GM11168 (cell line): ENCODE data around the gene TTC21B.
"Not testable (repeated sequence)": the region's sequence is repeated elsewhere in the genome, so short reads cannot be mapped to it uniquely, and the experiment has no call there.

Experiments
- in situ Hi-C: fragments of 300-500 bp; cut with MboI; formaldehyde crosslinking; loops from one replicate; pipeline ENCODE4 v1.12.0; 2022; ENCODE audit warnings: low sequenced_read_pairs; ENCODE audit not compliant: unreplicated experiment

TTC21B gene

GRCh38 chr2:165953655-165954606, at the start of gene TTC21B:
Gene TTC21B, minus strand, starts transcription at chr2:165953776. Its CDS starts 71 bp downstream, at chr2:165953705.
- in situ Hi-C loops = no loop called here

- in situ Hi-C loops = no loop called here
These were observed 46.8 kb upstream of the TTC21B start for GRCh38 chr2:166000401-166000800.

- in situ Hi-C loops = no loop called here
These were observed 37.3 kb upstream of the TTC21B start for GRCh38 chr2:165990846-165991245.

GRCh38 chr2:165989851-165990250, 36.3 kb upstream of the TTC21B start:
- in situ Hi-C loops = no loop called here

GRCh38 chr2:165985120-165985519, 31.5 kb upstream of the TTC21B start:
- in situ Hi-C loops = no loop called here

GRCh38 chr2:165972161-165972560, 18.6 kb upstream of the TTC21B start:
- in situ Hi-C loops = not testable (repeated sequence)

DNA sequence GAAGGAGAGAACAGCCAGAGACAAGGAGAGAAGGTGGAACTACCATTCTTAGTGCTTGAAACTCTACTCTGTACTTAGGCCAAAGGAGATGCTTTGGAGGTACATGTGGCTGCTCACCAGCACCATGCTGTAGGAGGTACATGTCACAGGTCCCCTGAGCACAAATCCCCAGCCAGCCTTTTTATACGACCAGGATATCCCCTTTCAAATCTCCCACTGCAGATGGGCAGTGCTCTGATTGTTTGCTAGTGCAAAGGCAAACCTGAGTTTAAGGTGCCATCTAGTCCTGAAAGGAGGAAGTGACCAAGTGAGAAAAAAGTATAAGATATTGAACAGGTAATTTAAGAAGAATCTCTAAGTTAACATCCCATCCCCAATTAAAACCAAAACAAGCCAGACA, 17.1 kb upstream of the TTC21B start:
- in situ Hi-C loops = no loop called here

DNA sequence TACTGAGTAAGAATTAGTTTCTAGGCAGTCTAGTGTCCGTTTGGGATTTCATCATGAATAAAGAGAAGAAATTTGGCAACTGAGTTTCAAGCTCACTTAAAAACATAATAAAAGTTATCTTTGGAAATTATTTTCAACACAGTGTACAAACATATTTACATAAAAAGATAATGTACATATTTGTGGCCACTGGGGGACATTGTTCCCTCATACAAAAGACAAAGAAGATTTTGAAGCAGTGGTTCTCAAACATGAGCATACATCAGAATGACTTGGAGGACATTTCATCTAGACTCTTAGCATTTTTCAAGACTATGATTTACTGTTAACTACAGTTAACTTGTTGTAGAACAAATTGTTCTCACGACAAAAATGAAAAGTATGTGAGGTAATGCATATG, 15.7 kb upstream of the TTC21B start:
- in situ Hi-C loops = no loop called here

DNA sequence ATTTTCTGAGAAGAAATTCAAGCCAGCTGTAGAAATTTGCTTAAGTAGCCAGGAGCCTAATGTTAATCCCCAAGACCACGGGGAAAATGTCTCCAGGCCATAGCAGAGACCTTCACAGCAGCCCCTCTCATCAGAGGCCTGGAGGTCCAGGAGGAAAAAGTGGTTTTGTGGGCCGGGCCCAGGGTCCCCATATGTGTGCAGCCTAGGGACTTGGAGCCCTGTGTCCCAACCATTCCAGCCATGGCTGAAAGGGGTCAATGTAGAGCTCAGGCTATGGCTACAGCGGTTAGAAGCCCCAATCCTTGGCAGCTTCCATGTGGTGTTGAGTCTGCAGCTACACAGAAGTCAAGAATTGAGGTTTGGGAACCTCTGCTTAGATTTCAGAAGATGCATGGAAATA, 14.2 kb upstream of the TTC21B start:
- in situ Hi-C loops = no loop called here

GRCh38 chr2:165961818-165962217, 8.2 kb upstream of the TTC21B start:
- in situ Hi-C loops = no loop called here

DNA sequence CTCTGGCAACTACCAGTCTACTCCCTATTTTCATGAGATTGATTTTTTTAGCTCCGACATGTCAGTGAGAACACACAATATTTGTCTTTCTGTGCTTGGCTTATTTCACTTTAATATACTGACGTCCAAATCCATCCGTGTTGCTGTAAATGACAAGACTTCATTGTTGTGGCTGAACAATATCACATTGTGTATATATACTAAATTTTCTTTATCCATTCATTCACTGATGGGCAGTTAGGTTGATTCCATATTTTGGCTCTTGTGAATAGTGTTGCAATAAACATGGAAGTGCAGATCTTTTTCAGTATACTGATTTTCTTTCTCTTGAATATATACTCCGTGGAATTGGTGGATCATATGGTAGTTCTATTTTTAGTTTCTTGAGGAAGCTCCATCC, 5.8 kb upstream of the TTC21B start:
- in situ Hi-C loops = no loop called here

DNA sequence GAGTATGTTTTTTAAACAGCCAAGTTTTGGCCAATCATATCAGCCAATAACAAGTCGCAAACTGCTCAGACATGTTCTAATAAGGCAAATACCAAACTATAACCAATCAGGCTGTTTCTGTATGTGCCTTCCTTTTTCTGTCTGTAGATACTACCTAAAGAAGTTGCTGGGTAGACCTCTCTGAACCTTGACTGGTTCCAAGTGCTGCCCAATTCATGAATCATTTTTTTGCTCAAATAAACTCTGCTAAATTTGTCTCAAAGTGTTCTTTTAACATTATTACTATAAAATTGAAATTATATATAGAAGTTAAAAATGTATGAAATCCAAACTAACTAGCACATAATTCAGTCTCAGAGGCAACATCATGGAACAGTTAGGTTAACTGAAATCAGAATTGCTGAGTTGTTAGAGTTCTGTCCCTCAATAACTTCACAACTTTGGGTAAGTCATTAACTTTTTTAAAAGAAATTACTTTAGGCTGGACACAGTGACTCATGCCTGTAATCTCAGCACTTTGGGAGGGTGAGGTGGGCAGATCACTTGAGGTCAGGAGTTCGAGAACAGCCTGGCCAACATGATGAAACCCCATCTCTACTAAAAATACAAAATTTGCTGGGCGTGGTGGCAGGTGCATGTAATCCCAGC, 4.9 kb upstream of the TTC21B start:
- in situ Hi-C loops = no loop called here

- in situ Hi-C loops = no loop called here
These were observed 3.6 kb upstream of the TTC21B start for GRCh38 chr2:165957030-165957675.

- in situ Hi-C loops = no loop called here
These were observed 296 bp downstream of the TTC21B start for GRCh38 chr2:165953306-165953654.

- in situ Hi-C loops = no loop called here
These were observed 800 bp downstream of the TTC21B start for GRCh38 chr2:165952741-165953211.

GRCh38 chr2:165952085-165952484, 1.5 kb downstream of the TTC21B start:
- in situ Hi-C loops = no loop called here

- in situ Hi-C loops = no loop called here
These were observed 3.1 kb downstream of the TTC21B start for GRCh38 chr2:165950438-165950837.

DNA sequence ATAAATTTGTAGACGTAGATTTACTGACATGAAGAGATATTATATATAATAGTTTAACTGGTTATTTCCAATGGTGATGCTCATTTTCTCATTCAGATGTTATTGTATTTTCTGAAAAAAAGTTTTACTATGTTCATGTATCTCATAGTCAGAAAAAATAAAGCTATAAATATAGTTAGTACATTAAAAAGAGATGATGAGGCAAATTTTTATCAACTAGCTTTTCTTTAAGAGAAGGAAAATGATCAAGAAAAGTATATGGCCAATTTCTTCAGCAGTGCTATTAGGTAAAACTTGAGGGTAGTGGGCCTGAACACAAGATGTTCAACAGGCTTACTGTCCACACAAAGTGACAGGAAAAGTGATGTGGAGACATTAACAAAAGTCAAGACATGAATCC, 11.7 kb downstream of the TTC21B start:
- in situ Hi-C loops = no loop called here

- in situ Hi-C loops = no loop called here
These were observed 15.3 kb downstream of the TTC21B start for GRCh38 chr2:165938237-165938636.

- in situ Hi-C loops = no loop called here
These were observed 20.2 kb downstream of the TTC21B start for GRCh38 chr2:165933211-165933910.
